GM23338 (cell line): ENCODE measurements around the gene PIGR. TPM values are rescaled to one million over a fixed set of nuclear protein-coding genes. Genes with fewer than 3 reads are reported as not detected.

Source experiments
- ATAC-seq: fragments of 200-7000 bp; cut with Tn5 transposase; 3 replicates; pipeline ENCODE4 v1.9.1; 2020
- DNase-seq: peaks from one replicate; pipeline ENCODE4 v3.0.0-alpha.2; 2015; ENCODE audit warnings: low spot score
- H2AFZ ChIP-seq: fragments of 200-600 bp; sonication (generic); 2 replicates; pipeline ENCODE4 v1.8.0; 2016; ENCODE audit warnings: antibody characterized with exemption, mild to moderate bottlenecking, moderate library complexity
- H3F3A ChIP-seq: fragments of 200-600 bp; sonication (generic); replicated peaks from 2 replicates; pipeline ENCODE4 v1.8.0; 2017; ENCODE audit warnings: antibody characterized with exemption, mixed run types, low read depth
- H3K27ac ChIP-seq: fragments of 200-600 bp; sonication (generic); 2 replicates; pipeline ENCODE4 v1.6.1; 2016; ENCODE audit warnings: low read depth
- H3K27me3 ChIP-seq: fragments of 200-600 bp; sonication (generic); 2 replicates; pipeline ENCODE4 v1.8.0; 2016; ENCODE audit warnings: mild to moderate bottlenecking, mixed run types, moderate library complexity; ENCODE audit not compliant: insufficient read depth
- H3K36me3 ChIP-seq: fragments of 200-600 bp; sonication (generic); 2 replicates; pipeline ENCODE4 v1.8.0; 2016; ENCODE audit warnings: mild to moderate bottlenecking; ENCODE audit not compliant: insufficient read depth
- H3K4me1 ChIP-seq: fragments of 200-600 bp; sonication (generic); 2 replicates; pipeline ENCODE4 v1.8.0; 2016; ENCODE audit warnings: mild to moderate bottlenecking, moderate library complexity; ENCODE audit not compliant: insufficient read depth
- H3K4me2 ChIP-seq: fragments of 200-600 bp; sonication (generic); 2 replicates; pipeline ENCODE4 v1.7.1; 2017; ENCODE audit warnings: mixed run types
- H3K4me3 ChIP-seq: fragments of 200-600 bp; sonication (generic); 2 replicates; pipeline ENCODE4 v1.6.1; 2016; ENCODE audit warnings: mixed run types
- H3K79me2 ChIP-seq: fragments of 200-600 bp; sonication (generic); replicated peaks from 2 replicates; pipeline ENCODE4 v1.8.0; 2017; ENCODE audit warnings: mild to moderate bottlenecking; ENCODE audit not compliant: insufficient read depth
- H3K9me2 ChIP-seq: fragments of 200-600 bp; sonication (generic); 2 replicates; pipeline ENCODE4 v1.8.0; 2017; ENCODE audit not compliant: insufficient read depth
- H4K20me1 ChIP-seq: fragments of 200-600 bp; sonication (generic); replicated peaks from 2 replicates; pipeline ENCODE4 v1.8.0; 2017; ENCODE audit warnings: mild to moderate bottlenecking; ENCODE audit not compliant: insufficient read depth
- H3K27ac Mint-ChIP-seq: 2 replicates; pipeline ENCODE4 v1.8.0; 2020; ENCODE audit warnings: inconsistent platforms, mild to moderate bottlenecking, moderate library complexity, mixed read lengths
- H3K27me3 Mint-ChIP-seq: 3 replicates; pipeline ENCODE4 v1.8.0; 2022; ENCODE audit warnings: low read depth, mild to moderate bottlenecking, moderate library complexity, mixed read lengths, inconsistent platforms; ENCODE audit not compliant: insufficient read depth, poor library complexity
- H3K36me3 Mint-ChIP-seq: 3 replicates; pipeline ENCODE4 v1.8.0; 2021; ENCODE audit warnings: low read depth, mild to moderate bottlenecking, inconsistent platforms, moderate library complexity, mixed read lengths
- H3K4me1 Mint-ChIP-seq: 3 replicates; pipeline ENCODE4 v1.8.0; 2020; ENCODE audit warnings: mild to moderate bottlenecking, inconsistent platforms, mixed read lengths
- H3K4me3 Mint-ChIP-seq: 3 replicates; pipeline ENCODE4 v1.8.0; 2021; ENCODE audit warnings: moderate library complexity, mild to moderate bottlenecking, inconsistent platforms, mixed read lengths
- H3K9me3 Mint-ChIP-seq: 3 replicates; pipeline ENCODE4 v1.8.0; 2020; ENCODE audit warnings: moderate library complexity, mild to moderate bottlenecking, inconsistent platforms, mixed read lengths
- CREB1 ChIP-seq: fragments of 250-450 bp; sonication (Bioruptor Pico); IDR thresholded peaks from 2 replicates; pipeline ENCODE4 v1.5.0; 2020; ENCODE audit warnings: low read depth, mild to moderate bottlenecking, moderate library complexity
- EZH2 ChIP-seq: fragments of 200-600 bp; sonication (generic); IDR thresholded peaks from one replicate; pipeline ENCODE4 v1.8.0; 2017; ENCODE audit warnings: antibody characterized with exemption, mild to moderate bottlenecking, low read depth; ENCODE audit not compliant: unreplicated experiment
- EZH2phosphoT487 ChIP-seq: fragments of 200-600 bp; sonication (generic); IDR thresholded peaks from one replicate; pipeline ENCODE4 v1.8.1; 2018; ENCODE audit warnings: antibody characterized with exemption; ENCODE audit not compliant: unreplicated experiment
- ZNF331 ChIP-seq: fragments of 250-450 bp; sonication (Bioruptor Pico); IDR thresholded peaks from 2 replicates; pipeline ENCODE4 v1.5.0; 2020; ENCODE audit warnings: low read depth, mild to moderate bottlenecking, moderate library complexity
- ZNF462 ChIP-seq: fragments of 250-450 bp; sonication (Bioruptor Pico); IDR thresholded peaks from 2 replicates; pipeline ENCODE4 v1.5.0; 2020; ENCODE audit warnings: mild to moderate bottlenecking, moderate library complexity
- polyA plus RNA-seq: library from polyadenylated mRNA; unstranded; fragments of >200 nt; fragmentation: Nextera tagmentation; extraction: Ambion mirVana; gene quantifications from 2 replicates; pipeline ENCODE4 v1.2.1, GENCODE V29; 2016
- total RNA-seq: library from RNA; depleted of rRNA; stranded (reverse); fragments of >200 nt; shearing (Covaris generic); gene quantifications from 2 replicates; pipeline ENCODE4 v1.2.3, GENCODE V29; 2014
- TF ChIP-seq, protein P1 (sequence below): IDR thresholded peaks from one replicate; pipeline ENCODE4 v1.6.1; 2018; ENCODE audit warnings: antibody characterized with exemption; ENCODE audit not compliant: unreplicated experiment
- TF ChIP-seq, protein P2 (sequence below), 2 experiments: fragments of 200-600 bp in 1 of 2; sonication (generic) in 1 of 2; conservative IDR thresholded peaks; 2 replicates each; pipeline versions ENCODE4 v1.5.1 to v1.6.1; 2016 to 2017; ENCODE audit warnings: antibody characterized with exemption in 2 of 2, low read depth in 2 of 2, mild to moderate bottlenecking in 2 of 2, moderate library complexity in 1 of 2
- TF ChIP-seq, protein P3 (sequence below): IDR thresholded peaks from 2 replicates; pipeline ENCODE4 v1.6.1; 2016; ENCODE audit warnings: antibody characterized with exemption

PIGR gene
- total and polyA plus RNA-seq, 2 experiments from 2014 or later, result not detected

GRCh38 chr1:206967096-206967849 is 21.0 kb upstream of the PIGR start:
- no peak overlapping the region for H3K27ac ChIP-seq
- Mint-ChIP-seq H3K4me3 (no peak overlapping the region), H3K4me1 (no peaks in the 10 kb centered on the region; the same call in 2 of the 3 replicates), H3K27me3 (no peaks in the 10 kb centered on the region), H3K9me3 (no peaks in the 10 kb centered on the region), H3K27ac (no peak overlapping the region), H3K36me3 (no peaks in the 10 kb centered on the region)
- TF ChIP-seq, protein P1, sequence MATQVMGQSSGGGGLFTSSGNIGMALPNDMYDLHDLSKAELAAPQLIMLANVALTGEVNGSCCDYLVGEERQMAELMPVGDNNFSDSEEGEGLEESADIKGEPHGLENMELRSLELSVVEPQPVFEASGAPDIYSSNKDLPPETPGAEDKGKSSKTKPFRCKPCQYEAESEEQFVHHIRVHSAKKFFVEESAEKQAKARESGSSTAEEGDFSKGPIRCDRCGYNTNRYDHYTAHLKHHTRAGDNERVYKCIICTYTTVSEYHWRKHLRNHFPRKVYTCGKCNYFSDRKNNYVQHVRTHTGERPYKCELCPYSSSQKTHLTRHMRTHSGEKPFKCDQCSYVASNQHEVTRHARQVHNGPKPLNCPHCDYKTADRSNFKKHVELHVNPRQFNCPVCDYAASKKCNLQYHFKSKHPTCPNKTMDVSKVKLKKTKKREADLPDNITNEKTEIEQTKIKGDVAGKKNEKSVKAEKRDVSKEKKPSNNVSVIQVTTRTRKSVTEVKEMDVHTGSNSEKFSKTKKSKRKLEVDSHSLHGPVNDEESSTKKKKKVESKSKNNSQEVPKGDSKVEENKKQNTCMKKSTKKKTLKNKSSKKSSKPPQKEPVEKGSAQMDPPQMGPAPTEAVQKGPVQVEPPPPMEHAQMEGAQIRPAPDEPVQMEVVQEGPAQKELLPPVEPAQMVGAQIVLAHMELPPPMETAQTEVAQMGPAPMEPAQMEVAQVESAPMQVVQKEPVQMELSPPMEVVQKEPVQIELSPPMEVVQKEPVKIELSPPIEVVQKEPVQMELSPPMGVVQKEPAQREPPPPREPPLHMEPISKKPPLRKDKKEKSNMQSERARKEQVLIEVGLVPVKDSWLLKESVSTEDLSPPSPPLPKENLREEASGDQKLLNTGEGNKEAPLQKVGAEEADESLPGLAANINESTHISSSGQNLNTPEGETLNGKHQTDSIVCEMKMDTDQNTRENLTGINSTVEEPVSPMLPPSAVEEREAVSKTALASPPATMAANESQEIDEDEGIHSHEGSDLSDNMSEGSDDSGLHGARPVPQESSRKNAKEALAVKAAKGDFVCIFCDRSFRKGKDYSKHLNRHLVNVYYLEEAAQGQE, result no peak
- TF ChIP-seq EZH2 (no peak), ZNF331 (CRISPR knock-in tag) (no peak), EZH2phosphoT487 (no peak), CREB1 (no peak), ZNF462 (CRISPR knock-in tag) (no peak)
- TF ChIP-seq, protein P2, sequence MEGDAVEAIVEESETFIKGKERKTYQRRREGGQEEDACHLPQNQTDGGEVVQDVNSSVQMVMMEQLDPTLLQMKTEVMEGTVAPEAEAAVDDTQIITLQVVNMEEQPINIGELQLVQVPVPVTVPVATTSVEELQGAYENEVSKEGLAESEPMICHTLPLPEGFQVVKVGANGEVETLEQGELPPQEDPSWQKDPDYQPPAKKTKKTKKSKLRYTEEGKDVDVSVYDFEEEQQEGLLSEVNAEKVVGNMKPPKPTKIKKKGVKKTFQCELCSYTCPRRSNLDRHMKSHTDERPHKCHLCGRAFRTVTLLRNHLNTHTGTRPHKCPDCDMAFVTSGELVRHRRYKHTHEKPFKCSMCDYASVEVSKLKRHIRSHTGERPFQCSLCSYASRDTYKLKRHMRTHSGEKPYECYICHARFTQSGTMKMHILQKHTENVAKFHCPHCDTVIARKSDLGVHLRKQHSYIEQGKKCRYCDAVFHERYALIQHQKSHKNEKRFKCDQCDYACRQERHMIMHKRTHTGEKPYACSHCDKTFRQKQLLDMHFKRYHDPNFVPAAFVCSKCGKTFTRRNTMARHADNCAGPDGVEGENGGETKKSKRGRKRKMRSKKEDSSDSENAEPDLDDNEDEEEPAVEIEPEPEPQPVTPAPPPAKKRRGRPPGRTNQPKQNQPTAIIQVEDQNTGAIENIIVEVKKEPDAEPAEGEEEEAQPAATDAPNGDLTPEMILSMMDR (conservative IDR thresholded peaks at IDR 0.05; ENCODE audit: low read depth in 2 of 2), result no peak
- TF ChIP-seq, protein P3, sequence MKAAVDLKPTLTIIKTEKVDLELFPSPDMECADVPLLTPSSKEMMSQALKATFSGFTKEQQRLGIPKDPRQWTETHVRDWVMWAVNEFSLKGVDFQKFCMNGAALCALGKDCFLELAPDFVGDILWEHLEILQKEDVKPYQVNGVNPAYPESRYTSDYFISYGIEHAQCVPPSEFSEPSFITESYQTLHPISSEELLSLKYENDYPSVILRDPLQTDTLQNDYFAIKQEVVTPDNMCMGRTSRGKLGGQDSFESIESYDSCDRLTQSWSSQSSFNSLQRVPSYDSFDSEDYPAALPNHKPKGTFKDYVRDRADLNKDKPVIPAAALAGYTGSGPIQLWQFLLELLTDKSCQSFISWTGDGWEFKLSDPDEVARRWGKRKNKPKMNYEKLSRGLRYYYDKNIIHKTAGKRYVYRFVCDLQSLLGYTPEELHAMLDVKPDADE, result no peak
- H4K20me1 ChIP-seq, result no peaks in the 10 kb centered on the region
- H3K4me2 ChIP-seq, result no peak overlapping the region
- 0 out of 2 replicates have a peak, but pooled peaks cover 4% of the 10 kb centered on the region for H3K9me2 ChIP-seq
- H3K4me3 ChIP-seq, result no peak overlapping the region
- no peaks in the 10 kb centered on the region for H3K36me3 ChIP-seq
- ATAC-seq (no peak), DNase-seq (no peak)
- H2AFZ ChIP-seq, result no peak overlapping the region
- no peaks in the 10 kb centered on the region for H3K27me3 ChIP-seq
- H3K4me1 ChIP-seq, result no peaks in the 10 kb centered on the region
- no peaks in the 10 kb centered on the region for H3F3A ChIP-seq
- no peaks in the 10 kb centered on the region for H3K79me2 ChIP-seq
